Mesendoderm (in vitro differentiated cells): Measurements from ENCODE around the gene RHOF.

ENCODE experiments used
- DNase-seq: peaks from one replicate; pipeline ENCODE4 v3.0.0; 2013
- H2AK5ac ChIP-seq: 2 replicates; pipeline ENCODE4 v1.6.1; 2013; ENCODE audit warnings: low read length, inconsistent platforms
- H2BK120ac ChIP-seq: 2 replicates; pipeline ENCODE4 v1.6.1; 2013; ENCODE audit warnings: low read depth, mild to moderate bottlenecking, low read length, moderate library complexity, mixed read lengths
- H2BK15ac ChIP-seq: replicated peaks from 2 replicates; pipeline ENCODE4 v1.6.1; 2013; ENCODE audit warnings: low read depth, mild to moderate bottlenecking, moderate library complexity
- H2BK5ac ChIP-seq: 2 replicates; pipeline ENCODE4 v1.6.1; 2013; ENCODE audit warnings: low read length, inconsistent platforms
- H3K18ac ChIP-seq: 2 replicates; pipeline ENCODE4 v1.6.1; 2013; ENCODE audit warnings: mild to moderate bottlenecking, low read length, mixed read lengths
- H3K23ac ChIP-seq: one replicate; pipeline ENCODE4 v1.6.1; 2013; ENCODE audit warnings: low read length
- H3K27ac ChIP-seq: 2 replicates; pipeline ENCODE4 v1.5.1; 2013; ENCODE audit warnings: low read depth, mild to moderate bottlenecking, inconsistent platforms, low read length, moderate library complexity
- H3K27me3 ChIP-seq: 2 replicates; pipeline ENCODE4 v1.6.1; 2013; ENCODE audit warnings: low read length, control low read depth, mild to moderate bottlenecking, inconsistent platforms; ENCODE audit not compliant: insufficient read depth, poor library complexity
- H3K36me3 ChIP-seq: 2 replicates; pipeline ENCODE4 v1.6.1; 2013; ENCODE audit warnings: low read length, inconsistent platforms; ENCODE audit not compliant: control insufficient read depth, insufficient read depth
- H3K4ac ChIP-seq: one replicate; pipeline ENCODE4 v1.6.1; 2013; ENCODE audit warnings: low read depth, mild to moderate bottlenecking, low read length, moderate library complexity
- H3K4me1 ChIP-seq: 2 replicates; pipeline ENCODE4 v1.6.1; 2013; ENCODE audit warnings: low read depth, low read length, inconsistent platforms; ENCODE audit not compliant: control insufficient read depth
- H3K4me2 ChIP-seq: 2 replicates; pipeline ENCODE4 v1.6.1; 2013; ENCODE audit warnings: low read length
- H3K4me3 ChIP-seq: 2 replicates; pipeline ENCODE4 v1.5.1; 2013; ENCODE audit warnings: mild to moderate bottlenecking, low read length
- H3K56ac ChIP-seq: one replicate; pipeline ENCODE4 v1.6.1; 2013; ENCODE audit warnings: low read length
- H3K79me1 ChIP-seq: 2 replicates; pipeline ENCODE4 v1.6.1; 2013; ENCODE audit warnings: low read length, inconsistent platforms
- H3K79me2 ChIP-seq: 2 replicates; pipeline ENCODE4 v1.6.1; 2013; ENCODE audit warnings: mild to moderate bottlenecking, low read length; ENCODE audit not compliant: control insufficient read depth, insufficient read depth
- H3K9ac ChIP-seq: 2 replicates; pipeline ENCODE4 v1.6.1; 2013; ENCODE audit warnings: low read length, inconsistent platforms
- H4K5ac ChIP-seq: one replicate; pipeline ENCODE4 v1.6.1; 2013; ENCODE audit warnings: low read length
- H4K8ac ChIP-seq: one replicate; pipeline ENCODE4 v1.6.1; 2013; ENCODE audit warnings: low read depth, mild to moderate bottlenecking, control low read depth, low read length, moderate library complexity
- WGBS: extraction: QIAGEN DNeasy Blood & Tissue Kit; methylation state at CpG from one replicate; pipeline ENCODE4 v1.1.7; 2013; ENCODE audit warnings: low lambda C conversion rate, missing lambda C conversion rate; ENCODE audit not compliant: insufficient coverage; ENCODE audit errors: extremely low coverage; 5-methylcytosine and 5-hydroxymethylcytosine counted together

Gene RHOF

DNA sequence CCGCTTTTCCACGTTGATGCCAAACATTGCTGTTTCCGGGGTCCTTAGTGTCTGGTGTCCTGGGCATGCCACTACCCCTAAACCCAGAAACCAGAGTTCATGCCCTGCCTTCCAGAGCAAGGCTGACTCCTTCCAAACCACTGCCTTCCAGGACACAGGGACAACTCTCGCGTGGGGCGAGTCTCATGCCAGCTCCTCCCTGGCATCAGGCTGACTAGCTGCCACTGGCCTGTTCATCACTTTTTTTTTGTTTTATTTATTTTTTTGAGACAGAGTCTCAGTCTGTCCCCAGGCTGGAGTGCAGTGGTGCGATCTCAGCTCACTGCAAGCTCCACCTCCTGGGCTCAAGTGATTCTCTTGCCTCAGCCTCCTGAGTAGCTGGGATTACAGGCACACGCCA, 15.1 kb upstream of the RHOF start:
- H3K56ac ChIP-seq, result no peak overlapping the region
- no peak overlapping the region for H3K23ac ChIP-seq
- no peak overlapping the region for H2BK120ac ChIP-seq
- no peak overlapping the region for H3K4ac ChIP-seq
- no CpG with 5 or more reads among the region's 8 CpGs for WGBS
- H3K4me1 ChIP-seq, result peaks cover 7% of the 10 kb centered on the region
- no peak overlapping the region for H4K5ac ChIP-seq
- H3K18ac ChIP-seq, result no peak overlapping the region
- H3K36me3 ChIP-seq, result peaks cover 2% of the 10 kb centered on the region
- H4K8ac ChIP-seq, result no peak overlapping the region
- H3K4me3 ChIP-seq, result no peak overlapping the region
- no peak overlapping the region for H2BK15ac ChIP-seq
- no peaks in the 10 kb centered on the region for H3K27me3 ChIP-seq
- peaks cover 71% of the 10 kb centered on the region for H3K79me2 ChIP-seq
- H2AK5ac ChIP-seq, result no peak overlapping the region
- H3K4me2 ChIP-seq, result no peak overlapping the region
- H3K79me1 ChIP-seq, result peaks cover 28% of the 10 kb centered on the region
- DNase-seq, result no peak
- H3K9ac ChIP-seq, result no peak overlapping the region
- no peak overlapping the region for H2BK5ac ChIP-seq
- H3K27ac ChIP-seq, result no peak overlapping the region

DNA sequence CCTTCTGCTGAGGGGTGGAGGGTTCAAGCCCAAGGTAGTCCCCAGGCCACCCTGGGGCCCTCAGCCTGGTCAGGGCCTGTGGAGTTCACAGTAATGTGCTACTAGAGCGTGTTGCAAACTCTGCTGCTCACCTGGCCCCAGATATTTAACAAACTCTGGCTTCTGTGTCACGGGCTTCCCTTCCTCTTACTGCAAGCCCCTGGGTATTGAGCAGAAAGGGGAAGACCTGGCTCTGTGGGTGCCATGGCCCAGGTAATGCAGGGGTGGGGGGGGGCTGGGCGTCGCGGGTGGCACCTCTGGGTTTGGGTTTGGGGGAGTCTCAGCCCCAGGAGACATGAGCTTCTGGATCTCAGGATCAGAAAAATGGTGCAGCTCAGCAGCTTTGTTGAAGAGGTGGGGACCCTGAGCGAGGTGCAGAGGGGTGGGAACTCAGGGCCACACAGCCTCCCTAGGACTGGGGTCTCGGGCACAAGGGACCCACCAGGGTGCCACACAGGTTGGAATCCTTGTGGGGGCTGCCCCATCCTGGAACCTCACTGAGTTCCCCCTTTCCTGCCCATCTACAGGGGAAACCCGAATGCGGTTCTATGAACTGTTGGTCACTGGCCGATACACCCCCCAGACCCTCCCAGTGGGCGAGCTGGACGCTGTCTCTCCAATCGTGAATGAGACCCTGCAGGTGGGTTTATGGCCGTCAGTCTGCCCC, 14.3 kb upstream of the RHOF start:
- peak overlapping the region; percentile 27 for H3K56ac ChIP-seq
- H3K4me2 ChIP-seq, result no peak overlapping the region
- no peak overlapping the region for H3K4ac ChIP-seq
- no CpG with 5 or more reads among the region's 14 CpGs for WGBS
- H3K9ac ChIP-seq, result peak overlapping the region; percentile 14
- DNase-seq, result no peak
- peaks cover 2% of the 10 kb centered on the region for H3K36me3 ChIP-seq
- H3K79me1 ChIP-seq, result peaks cover 24% of the 10 kb centered on the region
- no peak overlapping the region for H3K27ac ChIP-seq
- H3K27me3 ChIP-seq, result no peaks in the 10 kb centered on the region
- no peak overlapping the region for H4K5ac ChIP-seq
- no peak overlapping the region for H4K8ac ChIP-seq
- H3K18ac ChIP-seq, result no peak overlapping the region
- no peak overlapping the region for H3K4me3 ChIP-seq
- H2BK120ac ChIP-seq, result no peak overlapping the region
- no peak overlapping the region for H2BK5ac ChIP-seq
- peaks cover 7% of the 10 kb centered on the region for H3K4me1 ChIP-seq
- H3K23ac ChIP-seq, result no peak overlapping the region
- H3K79me2 ChIP-seq, result peaks cover 63% of the 10 kb centered on the region
- no peak overlapping the region for H2BK15ac ChIP-seq
- no peak overlapping the region for H2AK5ac ChIP-seq

DNA sequence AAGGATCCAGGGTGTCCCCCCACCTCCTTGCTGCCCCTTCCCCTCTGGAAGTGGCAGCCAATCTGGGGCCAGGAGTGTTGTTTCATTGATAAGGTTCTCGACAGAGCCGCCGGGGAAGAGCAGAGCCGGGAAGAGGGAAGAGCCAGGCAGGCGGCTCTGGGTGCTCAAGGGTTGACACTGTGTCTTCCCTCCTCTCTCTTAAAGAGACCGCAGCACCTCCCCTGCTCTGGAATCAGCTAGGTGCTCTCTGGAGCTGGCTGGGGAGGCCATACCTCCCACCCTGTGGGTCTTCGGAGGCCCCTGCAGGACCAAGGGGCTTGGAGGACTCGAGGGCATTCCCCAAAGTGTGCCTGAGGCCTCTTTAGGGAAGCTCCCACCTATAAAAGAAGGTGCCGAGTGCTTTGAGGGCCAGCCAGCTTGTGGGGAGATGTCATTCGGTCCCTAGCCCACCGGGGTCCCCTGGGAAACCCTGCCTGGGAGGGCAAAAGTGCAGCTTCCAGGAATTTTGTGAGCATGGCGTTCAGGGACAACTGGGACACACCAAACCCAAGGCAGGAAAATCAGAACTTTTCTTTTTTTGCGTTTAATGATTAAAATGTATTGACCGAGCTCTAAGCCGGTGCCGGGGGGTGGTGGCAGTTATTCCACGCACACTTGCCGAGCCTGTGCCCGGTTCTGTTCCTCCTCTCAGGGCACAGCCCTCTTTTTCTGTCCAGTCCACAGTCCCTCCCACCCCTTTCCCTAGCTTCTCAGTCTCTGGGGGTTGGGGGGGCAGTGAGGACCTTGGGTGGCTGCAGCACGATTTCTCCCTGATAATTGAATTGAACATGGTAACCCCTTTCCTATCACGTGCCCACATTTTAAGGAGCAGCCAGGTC, 13.3 kb upstream of the RHOF start:
- peak overlapping the region; percentile 66 for H3K9ac ChIP-seq
- H3K23ac ChIP-seq, result peak overlapping the region; percentile 89
- H3K27ac ChIP-seq, result no peak overlapping the region
- H2BK120ac ChIP-seq, result no peak overlapping the region
- no CpG with 5 or more reads among the region's 21 CpGs for WGBS
- H3K56ac ChIP-seq, result peak overlapping the region; percentile 73
- no peak overlapping the region for H4K5ac ChIP-seq
- H3K27me3 ChIP-seq, result no peaks in the 10 kb centered on the region
- H3K79me2 ChIP-seq, result peaks cover 64% of the 10 kb centered on the region
- H2AK5ac ChIP-seq, result no peak overlapping the region
- no peak overlapping the region for H4K8ac ChIP-seq
- no peak overlapping the region for H2BK15ac ChIP-seq
- H3K4me2 ChIP-seq, result peak overlapping the region; percentile 45
- peaks cover 7% of the 10 kb centered on the region for H3K4me1 ChIP-seq
- DNase-seq, result peak; percentile 60
- H3K18ac ChIP-seq, result no peak overlapping the region
- H3K79me1 ChIP-seq, result peaks cover 24% of the 10 kb centered on the region
- peaks cover 2% of the 10 kb centered on the region for H3K36me3 ChIP-seq
- no peak overlapping the region for H3K4ac ChIP-seq
- no peak overlapping the region for H3K4me3 ChIP-seq
- peak overlapping the region; percentile 62 for H2BK5ac ChIP-seq

DNA sequence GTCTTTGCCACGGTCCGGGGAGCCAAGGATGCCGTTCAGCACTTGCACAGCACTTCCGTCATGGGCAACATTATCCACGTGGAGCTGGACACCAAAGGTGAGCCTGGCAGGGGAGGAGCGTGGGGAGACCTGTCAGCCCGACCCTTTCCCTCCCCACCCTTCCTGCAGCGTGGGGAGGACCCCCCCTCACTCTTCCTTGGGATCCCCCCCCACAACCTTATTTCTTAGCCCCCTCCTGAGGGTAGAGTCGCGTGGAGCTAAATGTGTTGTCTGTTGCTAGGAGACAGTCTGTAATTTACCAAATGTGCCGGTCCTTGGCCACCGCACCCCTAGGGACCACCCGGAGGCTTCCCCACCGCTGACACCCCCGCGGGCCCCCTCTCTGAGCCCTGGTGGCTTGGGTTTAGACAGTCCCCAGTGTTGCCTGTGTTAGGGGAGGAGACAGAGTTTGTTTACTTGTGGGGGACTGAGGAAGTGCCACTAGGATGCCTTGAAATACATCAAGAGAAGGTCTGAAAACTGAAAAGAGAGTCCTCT, 12.6 kb upstream of the RHOF start:
- Histone ChIP-seq H3K79me2 (peaks cover 64% of the 10 kb centered on the region), H3K79me1 (peaks cover 18% of the 10 kb centered on the region), H3K36me3 (peaks cover 2% of the 10 kb centered on the region), H4K8ac (no peak overlapping the region), H3K56ac (peak overlapping the region; percentile 59), H2AK5ac (no peak overlapping the region), H3K18ac (no peak overlapping the region), H3K27ac (no peak overlapping the region), H3K4ac (no peak overlapping the region), H3K27me3 (no peaks in the 10 kb centered on the region), H3K9ac (peak overlapping the region; percentile 66), H4K5ac (no peak overlapping the region), H2BK5ac (no peak overlapping the region), H3K4me1 (peaks cover 5% of the 10 kb centered on the region), H3K23ac (no peak overlapping the region), H3K4me2 (peak overlapping the region; percentile 25), H3K4me3 (no peak overlapping the region), H2BK15ac (no peak overlapping the region), H2BK120ac (no peak overlapping the region)
- no peak for DNase-seq
- no CpG with 5 or more reads among the region's 16 CpGs for WGBS

DNA sequence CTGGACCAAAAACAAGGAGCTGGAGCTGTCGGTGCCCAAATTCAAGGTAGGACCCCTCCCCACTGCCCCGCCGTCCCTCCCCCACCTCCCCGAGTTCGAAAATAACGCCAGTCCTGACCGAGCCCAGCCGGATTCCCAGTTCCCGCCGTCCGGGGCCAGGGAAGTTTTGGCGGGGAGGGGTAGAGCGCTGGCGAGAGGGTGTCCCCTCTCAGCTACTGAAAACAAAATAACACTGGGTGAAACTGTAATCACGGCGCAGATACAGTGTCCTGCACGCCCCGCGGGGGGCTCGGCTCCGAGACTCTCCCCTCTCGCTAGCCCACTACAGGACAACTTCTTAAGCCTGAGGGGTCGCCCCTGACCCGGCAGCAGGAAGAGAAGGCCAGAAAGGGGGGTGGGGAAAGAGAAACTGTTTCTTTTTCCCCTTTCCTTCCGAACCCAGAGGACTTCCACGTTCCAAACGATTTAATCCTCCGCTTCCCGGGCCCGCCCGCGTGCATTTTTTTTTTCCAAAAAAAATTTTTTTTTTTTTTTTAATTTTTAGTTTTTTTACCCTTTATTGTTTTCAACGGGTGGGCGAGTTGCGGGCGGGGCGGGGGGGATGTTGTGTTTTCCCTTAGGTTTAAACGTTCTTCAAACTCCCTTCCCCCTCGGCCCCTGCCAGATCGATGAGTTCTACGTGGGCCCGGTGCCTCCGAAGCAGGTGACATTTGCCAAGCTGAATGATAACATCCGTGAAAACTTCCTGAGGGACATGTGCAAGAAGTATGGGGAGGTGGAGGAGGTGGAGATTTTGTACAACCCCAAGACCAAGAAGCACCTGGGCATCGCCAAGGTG, 11.9 kb upstream of the RHOF start:
- Histone ChIP-seq H3K36me3 (no peaks in the 10 kb centered on the region), H3K4me2 (peak overlapping the region; percentile 67), H3K27ac (no peak overlapping the region), H2BK15ac (no peak overlapping the region), H3K56ac (peak overlapping the region; percentile 82), H2AK5ac (no peak overlapping the region), H3K79me1 (peaks cover 12% of the 10 kb centered on the region), H3K9ac (peak overlapping the region; percentile 99), H4K8ac (no peak overlapping the region), H3K79me2 (peaks cover 60% of the 10 kb centered on the region), H3K23ac (no peak overlapping the region), H3K18ac (peak overlapping the region; percentile 97), H2BK5ac (no peak overlapping the region), H4K5ac (no peak overlapping the region), H3K27me3 (no peaks in the 10 kb centered on the region), H3K4me1 (no peaks in the 10 kb centered on the region), H2BK120ac (peak overlapping the region; percentile 63), H3K4me3 (peak overlapping the region; percentile 70), H3K4ac (peak overlapping the region; percentile 99)
- peak; percentile 68 for DNase-seq
- no CpG with 5 or more reads among the region's 45 CpGs for WGBS
